Epidermal melanocyte (primary cell): Measurements from ENCODE around the gene SERPINE1.

Experiments used
- DNase-seq: peaks from one replicate; pipeline ENCODE4 v3.0.0; 2011; ENCODE audit warnings: low spot score; ENCODE audit not compliant: insufficient read length

SERPINE1 gene

DNA sequence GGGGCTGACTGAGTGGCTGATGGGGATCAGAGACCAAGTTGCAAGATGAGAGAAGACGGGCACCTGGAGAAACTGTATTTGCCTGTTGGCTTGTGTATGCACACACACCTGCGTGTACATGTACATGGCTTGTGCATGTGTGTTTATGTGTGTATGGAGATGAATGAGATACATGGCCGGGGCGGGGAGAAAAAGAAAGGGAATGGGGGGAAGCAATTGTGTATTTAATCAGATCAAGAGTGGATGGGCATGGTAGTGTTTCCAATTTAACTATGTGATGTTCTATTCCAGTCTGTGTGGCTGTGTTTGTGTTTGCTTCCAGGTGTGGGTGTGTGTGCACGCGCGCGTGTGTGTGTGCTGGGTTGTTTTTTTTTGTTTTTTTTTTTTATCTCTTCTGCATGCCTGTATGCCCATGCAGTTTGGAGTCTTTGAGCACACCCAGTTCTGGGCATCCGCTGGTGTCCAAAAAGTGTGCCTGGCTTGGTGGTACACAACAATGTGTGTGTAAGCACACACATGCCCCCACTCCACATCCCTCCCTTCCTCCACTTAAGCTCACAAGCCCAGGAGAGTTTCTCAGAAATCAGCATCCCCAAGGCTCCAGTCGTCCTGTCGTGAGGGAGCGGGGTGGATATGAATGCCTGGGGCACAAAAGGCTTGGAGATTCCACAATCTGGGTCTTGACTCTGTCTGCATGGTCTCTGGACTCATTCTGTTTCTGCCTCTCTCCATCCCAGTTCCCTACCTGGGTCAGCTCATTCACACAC, 40.9 kb downstream of the SERPINE1 start:
- DNase-seq: peak; percentile 14

DNA sequence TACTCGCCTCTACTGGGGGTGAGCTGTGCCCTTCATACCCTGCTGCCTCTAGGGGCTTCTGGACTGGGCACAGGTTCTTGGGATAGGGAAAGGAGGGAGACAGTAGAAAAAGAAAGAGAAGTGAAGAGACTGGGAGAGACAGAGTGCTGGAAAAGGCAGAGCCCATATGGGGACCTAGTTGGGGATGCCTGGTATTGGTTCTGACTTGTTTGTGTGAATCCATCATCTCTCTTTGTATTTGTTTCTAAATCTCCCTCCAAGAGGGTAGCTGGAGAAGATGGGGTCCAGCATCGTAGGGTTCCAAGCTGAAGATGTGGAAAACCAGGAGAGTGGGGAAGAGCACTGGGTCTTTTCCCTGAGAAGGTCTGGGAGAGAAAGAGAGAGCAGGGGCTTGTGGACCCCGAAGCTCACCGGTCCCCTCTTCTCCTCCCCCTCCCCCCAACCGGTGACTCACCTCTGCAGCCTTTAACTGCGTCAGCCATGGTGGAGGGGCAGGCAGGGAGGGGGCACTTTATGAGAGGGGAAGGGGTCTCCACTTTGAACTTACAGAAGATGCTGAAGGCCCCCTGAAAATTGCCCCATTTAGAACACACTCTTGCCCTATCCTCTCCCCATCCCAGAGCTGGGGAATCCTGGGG, 41.6 kb downstream of the SERPINE1 start:
- no peak for DNase-seq

DNA sequence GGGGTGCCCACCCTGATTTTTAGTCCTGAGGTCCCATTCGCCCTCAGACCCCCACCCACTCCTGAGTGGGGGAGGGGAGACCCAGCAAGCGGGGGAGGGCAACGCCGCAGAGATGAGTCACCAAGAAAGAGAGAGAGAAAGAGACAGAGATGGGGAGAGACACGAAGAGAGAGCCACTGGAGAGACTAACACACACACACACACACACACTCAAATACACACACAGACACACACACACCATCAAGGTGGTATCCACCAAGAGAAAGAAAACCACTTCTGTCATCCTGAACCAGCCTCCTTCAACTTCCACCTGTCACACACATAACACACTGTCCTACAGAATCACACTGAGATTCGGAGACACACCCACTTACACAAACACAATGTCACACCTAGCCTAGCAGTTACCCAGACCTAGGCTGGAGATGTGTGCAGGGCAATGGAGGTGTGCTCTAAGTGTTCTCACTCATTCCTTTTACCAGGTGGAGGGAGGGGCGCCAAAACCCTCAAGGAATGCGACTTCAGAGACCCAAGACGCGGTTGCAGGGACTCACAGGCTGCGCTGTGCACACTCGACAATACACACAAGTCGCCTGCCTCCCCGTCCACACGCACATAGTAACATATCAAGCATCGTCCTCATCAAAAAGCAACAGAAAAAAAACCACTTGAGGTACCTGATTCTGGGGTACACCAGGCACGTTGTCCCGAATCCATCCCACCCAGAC, 42.4 kb downstream of the SERPINE1 start:
- peak; percentile 14 for DNase-seq

DNA sequence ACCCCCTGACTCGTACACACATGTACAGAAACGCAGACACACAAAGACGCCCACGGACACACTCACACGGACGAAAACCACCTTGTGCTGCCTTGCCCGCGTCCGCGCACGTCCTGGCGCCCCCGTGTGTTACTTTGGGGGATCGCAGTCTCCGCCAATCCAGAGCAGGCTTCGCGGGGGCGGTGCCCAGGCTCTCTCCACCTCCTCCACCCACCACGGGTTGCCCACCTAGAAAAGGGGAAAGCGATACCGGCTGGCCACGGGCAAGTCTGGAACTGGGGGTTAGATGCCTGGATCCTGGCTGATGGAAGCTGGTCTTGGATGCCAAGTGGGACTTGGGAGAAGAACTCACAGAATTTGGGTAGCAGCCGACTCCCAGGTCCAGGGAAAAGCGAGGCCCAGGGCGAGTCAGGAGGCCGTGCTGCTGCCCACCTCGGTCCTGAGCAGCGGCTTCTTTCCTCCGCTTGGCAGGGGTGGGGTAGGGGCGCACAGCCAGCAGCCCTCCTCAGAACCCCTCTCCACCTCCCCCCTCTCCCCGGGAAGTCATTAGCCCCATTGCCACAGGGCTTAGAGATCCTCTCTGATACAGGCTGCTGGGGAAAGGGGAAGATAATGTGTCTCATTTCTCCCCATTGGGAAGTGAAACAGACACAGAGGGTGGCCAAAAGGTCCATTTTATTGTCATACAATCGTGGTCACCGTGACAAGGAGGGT, 43.1 kb downstream of the SERPINE1 start:
- DNase-seq: peak; percentile 71

DNA sequence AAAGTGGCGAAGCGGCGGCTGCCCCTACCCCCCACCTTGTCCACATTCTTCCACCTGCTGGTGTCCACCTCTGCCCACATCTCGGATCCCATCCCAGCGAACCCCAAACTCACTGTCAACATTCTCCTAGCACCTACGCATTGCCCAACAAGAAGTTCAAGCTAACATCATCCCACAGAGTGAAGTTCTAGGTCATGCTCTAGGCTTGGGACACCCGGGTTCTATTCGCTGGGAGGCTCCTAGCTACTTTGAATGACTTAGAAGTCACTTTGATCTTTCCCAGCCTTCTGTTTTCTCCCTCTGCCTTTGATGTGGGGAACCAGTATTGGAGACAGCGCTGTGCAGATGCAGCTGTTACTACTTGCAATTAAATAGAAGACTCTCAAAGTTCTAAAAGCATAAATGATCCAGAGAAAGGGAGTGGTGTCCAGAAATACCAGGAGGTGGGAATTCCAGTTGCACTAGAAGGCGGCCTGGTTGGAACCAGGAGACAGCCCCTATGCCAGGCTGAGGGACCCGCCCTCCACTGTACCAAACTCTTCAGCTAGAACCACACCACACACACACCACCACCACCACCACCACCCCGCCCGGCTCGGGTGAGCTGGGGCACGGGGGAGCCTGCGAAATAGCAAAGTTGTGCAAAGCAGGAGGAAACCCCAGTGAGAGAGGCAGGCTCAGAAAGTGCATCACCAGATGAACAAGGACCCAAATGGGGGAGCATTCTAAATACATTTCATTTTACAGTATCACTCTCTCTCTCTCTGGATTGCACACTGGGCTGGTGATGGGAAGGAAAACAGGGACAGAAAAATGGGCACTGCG, 43.9 kb downstream of the SERPINE1 start:
- no peak for DNase-seq

DNA sequence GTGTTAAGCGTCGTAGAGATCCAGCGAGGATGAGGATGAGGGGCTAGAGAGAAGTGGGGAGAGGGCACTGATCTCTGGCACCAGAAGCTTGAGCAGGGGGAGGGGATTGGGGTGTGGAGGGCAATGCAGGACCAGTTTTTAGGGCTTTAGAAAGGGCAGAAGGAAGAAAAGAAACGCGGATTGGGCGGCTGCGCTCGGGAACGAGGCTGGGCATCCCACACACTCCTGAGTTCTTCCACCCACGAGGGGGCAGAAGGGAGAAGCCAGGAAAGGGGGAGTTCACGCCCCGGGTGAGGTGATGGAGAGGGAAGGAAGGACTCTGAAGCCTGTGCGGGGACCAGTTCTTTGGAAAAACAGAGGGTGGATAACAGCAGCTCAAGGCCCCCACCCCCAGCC, 44.5 kb downstream of the SERPINE1 start:
- no peak for DNase-seq

DNA sequence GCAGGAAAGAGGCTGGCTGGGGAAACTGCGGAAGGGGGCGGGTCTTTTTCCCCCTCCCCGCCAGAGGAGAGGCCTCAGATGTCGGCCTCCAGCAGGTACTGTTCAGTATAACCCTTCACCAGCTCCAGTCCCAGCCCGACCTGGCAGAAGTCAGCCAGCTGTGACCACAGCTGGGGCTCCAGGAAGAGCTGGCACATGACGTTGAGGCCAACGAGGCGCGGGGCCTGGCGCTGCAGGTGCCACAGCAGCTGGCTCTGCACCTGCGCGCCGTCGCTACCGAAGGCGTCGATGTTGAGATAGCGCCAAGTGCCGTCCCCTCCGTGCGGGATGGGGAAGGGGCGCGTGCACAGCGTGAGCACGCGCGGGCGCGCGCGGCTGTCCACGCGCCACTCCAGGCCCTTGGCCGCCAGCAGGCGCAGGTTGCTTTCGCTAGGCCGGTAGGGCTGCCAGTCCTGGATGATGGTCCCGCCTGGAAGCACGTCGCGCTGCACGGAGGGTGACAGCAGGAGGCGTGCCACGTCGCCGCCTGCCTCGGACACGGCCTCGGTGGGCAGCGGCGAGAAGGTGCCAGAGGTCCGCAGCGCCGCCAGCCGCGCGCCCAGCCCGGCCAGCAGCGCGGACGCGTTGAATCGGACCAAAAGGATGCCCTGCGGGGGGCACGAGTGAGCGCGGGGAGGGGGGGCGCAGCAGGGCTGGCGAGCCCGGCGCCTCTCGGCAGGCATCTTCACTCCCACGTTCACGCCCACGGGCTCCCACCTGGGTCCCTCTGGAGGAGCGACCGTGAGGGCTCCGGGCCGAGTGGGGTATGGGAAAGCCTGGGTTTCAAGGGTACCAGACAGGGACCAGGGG, 45.3 kb downstream of the SERPINE1 start:
- no peak for DNase-seq

DNA sequence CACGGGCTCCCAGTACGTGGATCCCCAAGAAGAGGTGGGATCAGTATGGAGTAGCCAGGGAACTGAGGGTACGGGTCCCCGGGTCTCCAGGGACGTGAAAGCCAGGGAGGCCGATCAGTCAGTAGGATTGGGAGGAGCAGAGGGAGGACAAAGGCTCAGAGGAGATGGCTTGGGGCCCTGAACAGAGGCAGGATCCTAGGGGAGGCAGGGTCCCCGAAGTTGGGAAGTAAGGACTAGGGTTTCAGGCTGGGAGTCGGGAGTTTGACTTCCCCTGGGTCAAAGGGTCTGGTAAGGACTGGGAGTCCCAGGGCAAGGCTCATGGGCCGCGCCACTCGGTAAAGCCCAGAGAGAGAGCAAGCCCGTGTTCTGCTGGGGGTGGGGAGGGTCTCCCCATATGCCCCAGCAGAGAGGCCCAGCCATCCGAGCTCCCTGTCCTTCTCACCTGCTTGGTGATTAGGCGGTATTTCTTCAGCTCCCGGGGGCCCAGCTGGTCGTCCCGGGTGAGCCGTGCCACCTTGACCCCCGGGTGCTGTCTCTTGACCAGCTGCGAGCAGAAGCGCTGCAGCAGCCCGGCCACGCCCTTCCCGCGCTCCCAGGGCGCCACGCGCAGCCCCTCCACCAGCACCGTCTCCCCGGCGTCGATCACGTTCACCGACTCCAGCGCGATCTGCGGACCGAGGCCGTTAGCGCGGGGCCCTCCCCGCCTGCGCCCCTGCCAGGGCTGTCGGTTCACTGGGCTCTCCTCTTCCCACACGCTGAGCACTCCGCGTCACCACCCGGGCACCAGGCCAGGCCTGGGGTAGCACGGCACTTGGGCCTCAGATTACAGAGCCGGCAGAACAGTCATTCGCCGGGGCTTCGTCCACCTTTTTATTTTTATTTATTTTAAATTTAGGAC, 46.2 kb downstream of the SERPINE1 start:
- no peak for DNase-seq

DNA sequence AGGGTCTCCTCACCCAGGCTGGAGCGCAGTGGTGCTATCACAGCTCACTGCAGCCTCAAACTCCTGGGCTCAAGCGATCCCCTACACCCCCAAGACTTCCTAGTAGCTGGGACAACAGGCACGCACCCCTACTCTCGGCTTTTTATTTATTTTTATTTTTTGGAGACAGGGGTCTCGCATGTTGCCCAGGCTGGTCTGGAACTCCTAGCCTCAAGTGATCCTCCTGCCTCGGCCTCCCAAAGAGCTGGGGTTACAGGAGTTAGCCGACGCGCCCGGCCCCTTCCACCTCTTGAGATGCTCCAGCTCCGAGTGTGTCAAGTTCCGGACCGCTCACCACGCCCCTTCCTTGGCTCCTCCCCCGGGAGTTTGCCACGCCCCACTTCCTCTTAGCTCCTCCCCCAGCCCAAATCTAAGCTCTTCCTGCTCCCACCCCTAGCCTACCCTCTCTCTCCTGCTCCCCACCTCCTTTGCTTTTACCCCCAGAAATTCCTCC, 46.9 kb downstream of the SERPINE1 start:
- DNase-seq: no peak

DNA sequence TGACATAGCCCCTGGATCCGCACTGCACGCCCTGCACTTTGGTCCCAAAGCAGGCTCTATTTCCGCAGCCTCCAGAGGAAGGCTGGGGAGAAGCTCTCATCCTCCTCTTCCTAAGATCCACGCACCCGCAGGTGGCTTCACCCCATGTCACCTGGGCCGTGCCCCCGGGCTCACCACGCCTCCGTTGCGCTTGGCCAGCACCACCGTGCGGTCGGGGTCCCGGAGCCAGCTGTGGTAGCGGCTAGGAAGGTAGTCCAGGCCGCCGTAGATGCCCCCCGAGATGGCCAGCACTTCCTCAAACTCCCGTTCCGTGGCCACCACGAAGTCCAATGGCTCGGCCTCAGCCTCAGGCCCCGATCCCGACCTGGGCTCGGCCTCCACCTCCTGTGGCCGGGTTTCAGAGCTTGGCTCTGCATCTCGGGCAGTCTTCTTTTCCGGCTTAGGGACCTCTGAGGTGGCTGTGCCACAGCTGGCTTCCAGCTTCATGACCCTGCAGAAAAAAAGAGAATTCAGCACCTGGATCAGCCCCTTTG, 47.5 kb downstream of the SERPINE1 start:
- DNase-seq: no peak

DNA sequence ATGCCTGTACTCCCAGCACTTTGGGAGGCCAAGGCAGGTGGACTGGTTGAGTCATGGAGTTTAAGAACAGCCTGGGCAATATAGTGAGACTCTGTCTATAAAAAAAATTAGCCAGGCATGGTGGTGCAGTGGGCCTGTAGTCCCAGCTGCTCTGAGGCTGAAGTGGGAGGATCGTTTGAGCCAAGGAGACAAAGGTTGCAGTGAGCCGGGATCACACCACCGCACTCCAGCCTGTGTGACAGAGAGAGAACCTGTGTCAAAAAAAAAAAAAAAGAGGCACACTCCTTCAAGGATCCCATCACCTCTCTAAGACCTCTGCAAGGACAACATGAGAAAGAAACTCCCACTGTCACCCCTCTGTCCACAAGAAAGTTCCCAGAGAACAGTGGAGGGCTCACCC, 48.8 kb downstream of the SERPINE1 start:
- no peak for DNase-seq

DNA sequence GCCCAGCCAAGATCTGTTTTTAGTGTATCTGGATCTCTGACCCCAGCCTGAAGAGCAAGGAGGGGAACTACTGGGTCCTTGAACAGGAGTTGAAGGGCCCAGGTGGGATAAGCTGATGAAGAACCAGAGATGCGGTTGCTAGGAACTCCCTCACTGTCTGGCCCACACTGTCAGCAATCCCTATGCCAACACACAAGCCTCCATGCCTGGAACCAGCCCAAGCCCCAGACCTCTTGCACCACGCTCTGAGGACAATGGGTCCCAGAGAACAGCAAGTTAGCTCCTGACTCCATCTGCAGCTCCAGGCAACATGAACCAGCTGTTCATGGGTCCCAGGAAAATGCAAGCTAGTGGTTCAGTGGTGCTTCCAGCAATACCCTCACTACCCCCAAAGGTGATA, 50.7 kb downstream of the SERPINE1 start:
- DNase-seq: no peak

DNA sequence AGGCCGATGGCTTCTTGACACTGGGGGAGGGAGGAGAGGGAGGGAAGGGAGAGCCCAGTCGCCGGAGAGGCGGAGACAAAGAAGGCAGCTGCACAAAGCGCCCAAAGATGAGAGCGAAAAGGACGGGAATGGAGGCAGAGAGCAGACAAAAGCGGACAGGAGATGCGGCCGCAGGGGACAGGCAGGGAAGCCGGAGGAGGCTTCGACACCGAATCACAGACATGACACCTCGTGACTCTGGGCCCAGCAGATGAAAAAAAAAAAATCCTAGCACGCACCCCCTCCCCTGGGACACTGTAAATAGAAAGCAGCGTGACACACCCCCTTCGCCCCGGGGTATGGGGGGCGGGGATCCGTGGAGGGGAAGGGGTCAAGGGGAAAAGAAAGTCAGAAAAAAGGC, 52.2 kb downstream of the SERPINE1 start:
- no peak for DNase-seq

DNA sequence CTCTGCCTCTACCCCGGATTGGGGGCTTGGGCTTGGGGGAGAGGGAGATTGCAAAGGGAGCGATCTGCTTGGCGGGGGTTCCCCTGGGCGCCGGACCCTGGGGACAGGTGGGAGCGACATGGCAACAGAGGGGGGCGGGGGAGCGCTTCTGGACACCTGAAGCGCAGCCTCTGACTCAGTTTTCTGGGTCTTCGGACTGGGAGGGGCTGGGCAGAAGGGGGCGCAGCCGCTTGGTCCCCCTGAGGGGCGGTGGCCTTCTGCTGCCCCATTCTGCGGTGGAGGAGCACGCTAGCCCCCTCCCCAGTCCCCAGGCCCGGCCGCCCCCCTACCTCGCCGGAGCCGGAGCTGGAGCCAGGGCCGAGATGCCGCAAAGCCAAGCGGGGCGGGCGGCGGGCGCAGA, 52.8 kb downstream of the SERPINE1 start:
- no peak for DNase-seq

DNA sequence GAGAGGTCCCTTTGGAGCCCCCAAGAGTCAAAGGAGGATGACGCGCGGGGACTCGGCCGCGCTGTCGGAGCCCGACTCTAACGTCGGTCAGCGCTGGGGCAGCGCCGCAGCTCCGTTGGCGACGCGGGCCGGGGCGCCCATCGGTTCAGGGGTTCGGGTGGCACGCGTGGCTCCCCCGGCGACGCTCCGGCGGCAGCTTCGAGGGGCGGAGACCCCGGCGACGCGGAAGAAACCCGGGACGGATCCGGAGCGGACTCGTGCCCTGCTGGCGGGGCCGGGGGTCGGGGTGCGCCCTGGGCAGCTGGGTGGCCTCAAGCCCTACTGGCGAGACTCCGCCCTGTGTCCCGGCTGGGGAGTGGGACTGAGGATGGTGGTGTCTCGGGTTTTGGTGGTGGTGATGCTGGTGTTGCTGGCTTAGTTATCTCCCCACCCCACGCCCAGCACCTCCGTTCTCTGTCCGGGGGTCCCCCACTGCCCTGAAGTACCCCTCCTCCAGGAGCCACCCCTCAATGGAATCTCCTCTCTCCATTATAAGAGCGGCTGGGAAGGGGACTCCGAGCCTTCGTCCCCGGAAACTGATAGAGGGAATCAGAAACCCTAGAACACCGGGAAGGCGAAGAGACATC, 53.3 kb downstream of the SERPINE1 start, which contains the start of gene NAT16:
TSS of gene NAT16 (minus strand) at position 164 of the 626 bp plus-strand sequence. CDS start 5,486 bp downstream, outside the sequence.
- no peak for DNase-seq

DNA sequence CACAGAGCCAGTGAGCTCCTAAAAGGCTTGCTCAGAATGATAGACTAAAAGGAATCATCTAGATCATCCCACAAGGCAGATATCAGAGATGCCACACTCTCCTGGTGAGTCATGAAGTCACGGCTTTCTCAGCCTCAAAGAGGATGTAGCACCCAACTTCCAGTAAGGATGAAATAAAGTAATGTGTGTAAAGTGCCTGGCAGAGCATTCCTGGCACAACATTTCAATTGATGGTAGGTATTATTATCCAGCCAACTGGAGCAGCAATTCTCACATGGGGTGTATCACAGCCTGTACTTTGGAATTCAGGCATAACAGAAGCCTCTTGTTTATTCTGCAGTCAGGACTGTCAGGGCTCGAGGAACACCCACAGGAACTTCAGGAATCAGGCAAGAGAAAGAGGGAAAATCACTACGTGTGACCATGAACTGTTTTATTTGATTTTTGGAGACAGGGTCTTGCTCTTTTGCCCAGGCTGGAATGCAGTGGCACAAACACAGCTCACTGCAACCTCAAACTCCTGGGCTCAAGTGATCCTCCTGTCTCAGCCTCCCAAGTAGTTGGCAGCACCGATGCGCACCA, 58.4 kb downstream of the SERPINE1 start:
- DNase-seq: no peak

DNA sequence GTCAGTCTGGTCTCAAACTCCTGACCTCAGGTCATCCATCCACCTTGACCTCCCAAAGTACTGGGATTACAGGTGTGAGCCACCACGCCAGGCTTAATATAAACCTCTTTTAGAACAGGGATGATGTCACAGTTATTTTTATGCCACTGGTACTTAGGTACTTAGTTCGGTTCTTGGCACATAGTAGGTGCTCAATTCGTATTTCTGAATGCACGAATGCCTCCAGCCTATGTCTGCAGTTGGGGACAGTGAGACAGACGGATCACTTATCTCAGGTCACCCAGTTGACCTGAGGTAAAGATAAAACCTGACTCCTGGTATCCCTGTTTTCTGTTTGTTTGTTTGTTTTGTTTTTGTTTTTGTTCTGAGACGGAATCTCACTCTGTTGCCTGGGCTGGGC, 59.3 kb downstream of the SERPINE1 start:
- no peak for DNase-seq
